Fibroblast of lung (primary cell): Measurements from ENCODE around the gene ABHD5. TPM values are rescaled to one million over a fixed set of nuclear protein-coding genes. Genes with fewer than 3 reads are reported as not detected.

Experiments used
- DNase-seq, 2 donors: peaks; one replicate each; pipeline versions ENCODE4 v3.0.0 to v3.0.0-alpha.2; 2010; ENCODE audit warnings: low read depth in 2 of 2
- H2AFZ ChIP-seq: 2 replicates; pipeline ENCODE4 v1.5.1; 2012; ENCODE audit warnings: low read length, control low read depth, inconsistent platforms
- H3K27ac ChIP-seq: 2 replicates; pipeline ENCODE4 v1.5.1; 2011; ENCODE audit warnings: low read length, control low read depth; ENCODE audit not compliant: insufficient read depth
- H3K27me3 ChIP-seq: 2 replicates; pipeline ENCODE4 v1.5.1; 2011; ENCODE audit warnings: mild to moderate bottlenecking, low read length; ENCODE audit not compliant: control insufficient read depth, insufficient read depth
- H3K36me3 ChIP-seq: 2 replicates; pipeline ENCODE4 v1.5.1; 2011; ENCODE audit warnings: low read length; ENCODE audit not compliant: control insufficient read depth, insufficient read depth
- H3K4me1 ChIP-seq: 2 replicates; pipeline ENCODE4 v1.5.1; 2011; ENCODE audit warnings: low read length; ENCODE audit not compliant: control insufficient read depth, insufficient read depth; ENCODE audit errors: extremely low read depth
- H3K4me2 ChIP-seq: 2 replicates; pipeline ENCODE4 v1.5.1; 2011; ENCODE audit warnings: low read length, control low read depth; ENCODE audit not compliant: insufficient read depth; ENCODE audit errors: extremely low read depth
- H3K4me3 ChIP-seq, 4 experiments: fragments of 200-600 bp in 1 of 4; sonication (generic) in 1 of 4; replicated peaks in 1 of 4; 2 replicates each; pipeline ENCODE4 v1.5.1; 2011 to 2016; ENCODE audit warnings: low read length in 4 of 4, low read depth in 3 of 4, mild to moderate bottlenecking in 3 of 4, control low read depth in 2 of 4, inconsistent platforms in 1 of 4, mixed read lengths in 1 of 4; ENCODE audit not compliant: insufficient read depth in 1 of 4; ENCODE audit errors: control extremely low read depth in 1 of 4
- H3K79me2 ChIP-seq: 2 replicates; pipeline ENCODE4 v1.5.1; 2012; ENCODE audit warnings: mild to moderate bottlenecking, low read length, inconsistent platforms; ENCODE audit not compliant: control insufficient read depth, insufficient read depth
- H3K9ac ChIP-seq: 2 replicates; pipeline ENCODE4 v1.5.1; 2011; ENCODE audit warnings: mild to moderate bottlenecking, low read length, control low read depth; ENCODE audit not compliant: insufficient read depth
- H3K9me3 ChIP-seq: 2 replicates; pipeline ENCODE4 v1.5.1; 2012; ENCODE audit warnings: low read depth, low read length; ENCODE audit not compliant: control insufficient read depth, insufficient read depth
- H4K20me1 ChIP-seq: 2 replicates; pipeline ENCODE4 v1.5.1; 2011; ENCODE audit warnings: low read length; ENCODE audit not compliant: control insufficient read depth, insufficient read depth; ENCODE audit errors: extremely low read depth
- EZH2 ChIP-seq: IDR thresholded peaks from 2 replicates; pipeline ENCODE4 v1.5.1; 2012; ENCODE audit warnings: low read length, control low read depth, mild to moderate bottlenecking; ENCODE audit errors: missing control alignments
- polyA plus RNA-seq, 2 donors: library from polyadenylated mRNA; depleted of rRNA in 1 of 2; stranded (reverse) in 1 of 2; unstranded in 1 of 2; fragments of >200 nt; gene quantifications; 2 replicates each; pipeline ENCODE4 v1.2.1, GENCODE V29; 2011 to 2012; ENCODE audit warnings: missing spikeins in 1 of 2
- total RNA-seq: library from RNA; depleted of rRNA; stranded (reverse); fragments of >200 nt; gene quantifications from 2 replicates; pipeline ENCODE4 v1.2.1, GENCODE V29; 2014
- TF ChIP-seq, protein P1 (sequence below), 2 donors: IDR thresholded peaks in 1 of 2; conservative IDR thresholded peaks in 1 of 2; 1 replicate in 1 of 2; 2 replicates in 1 of 2; pipeline ENCODE4 v1.5.1; 2011 to 2012; ENCODE audit warnings: low read length in 2 of 2, control low read depth in 1 of 2, inconsistent platforms in 1 of 2, low read depth in 1 of 2, mild to moderate bottlenecking in 1 of 2

Gene ABHD5
- total and polyA plus RNA-seq, 2 donors (not counting 1 experiment from before 2014, with no cell fraction given) = 59.8 to 64.7 TPM

DNA sequence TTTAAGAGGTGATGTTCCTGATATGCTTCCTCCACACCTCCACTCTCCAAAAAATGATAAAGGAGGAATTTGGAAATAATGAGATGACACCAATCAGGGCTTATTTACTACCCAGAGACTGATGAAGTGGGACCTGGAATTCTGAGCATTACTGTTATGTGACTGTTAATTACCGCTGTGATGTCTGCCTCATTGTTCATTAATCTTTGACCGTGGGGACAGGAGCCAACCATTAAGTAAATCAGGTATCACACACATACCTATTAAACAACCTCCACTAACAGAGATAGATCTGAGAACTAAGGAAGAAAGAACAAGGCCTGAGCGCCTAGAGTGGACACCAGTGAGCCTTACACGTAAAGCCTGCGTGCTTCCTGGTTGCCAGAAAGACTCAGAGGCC lies 37.7 kb downstream of the ABHD5 start:
- Histone ChIP-seq H3K9ac (no peak overlapping the region), H3K4me1 (peaks cover 5% of the 10 kb centered on the region), H3K27ac (no peak overlapping the region), H3K36me3 (peaks cover 2% of the 10 kb centered on the region), H3K4me3 (no peak overlapping the region), H2AFZ (no peak overlapping the region), H3K9me3 (no peaks in the 10 kb centered on the region), H3K27me3 (no peaks in the 10 kb centered on the region), H3K4me2 (no peak overlapping the region), H4K20me1 (no peaks in the 10 kb centered on the region), H3K79me2 (no peaks in the 10 kb centered on the region)
- DNase-seq = no peak
- TF ChIP-seq, protein P1, sequence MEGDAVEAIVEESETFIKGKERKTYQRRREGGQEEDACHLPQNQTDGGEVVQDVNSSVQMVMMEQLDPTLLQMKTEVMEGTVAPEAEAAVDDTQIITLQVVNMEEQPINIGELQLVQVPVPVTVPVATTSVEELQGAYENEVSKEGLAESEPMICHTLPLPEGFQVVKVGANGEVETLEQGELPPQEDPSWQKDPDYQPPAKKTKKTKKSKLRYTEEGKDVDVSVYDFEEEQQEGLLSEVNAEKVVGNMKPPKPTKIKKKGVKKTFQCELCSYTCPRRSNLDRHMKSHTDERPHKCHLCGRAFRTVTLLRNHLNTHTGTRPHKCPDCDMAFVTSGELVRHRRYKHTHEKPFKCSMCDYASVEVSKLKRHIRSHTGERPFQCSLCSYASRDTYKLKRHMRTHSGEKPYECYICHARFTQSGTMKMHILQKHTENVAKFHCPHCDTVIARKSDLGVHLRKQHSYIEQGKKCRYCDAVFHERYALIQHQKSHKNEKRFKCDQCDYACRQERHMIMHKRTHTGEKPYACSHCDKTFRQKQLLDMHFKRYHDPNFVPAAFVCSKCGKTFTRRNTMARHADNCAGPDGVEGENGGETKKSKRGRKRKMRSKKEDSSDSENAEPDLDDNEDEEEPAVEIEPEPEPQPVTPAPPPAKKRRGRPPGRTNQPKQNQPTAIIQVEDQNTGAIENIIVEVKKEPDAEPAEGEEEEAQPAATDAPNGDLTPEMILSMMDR (conservative IDR thresholded peaks at IDR 0.05 in 1 of 2, IDR thresholded peaks at IDR 0.05 in 1 of 2; ENCODE audit: low read depth in 1 of 2, low read length in 2 of 2) = no peak
- no peak for TF ChIP-seq EZH2

DNA sequence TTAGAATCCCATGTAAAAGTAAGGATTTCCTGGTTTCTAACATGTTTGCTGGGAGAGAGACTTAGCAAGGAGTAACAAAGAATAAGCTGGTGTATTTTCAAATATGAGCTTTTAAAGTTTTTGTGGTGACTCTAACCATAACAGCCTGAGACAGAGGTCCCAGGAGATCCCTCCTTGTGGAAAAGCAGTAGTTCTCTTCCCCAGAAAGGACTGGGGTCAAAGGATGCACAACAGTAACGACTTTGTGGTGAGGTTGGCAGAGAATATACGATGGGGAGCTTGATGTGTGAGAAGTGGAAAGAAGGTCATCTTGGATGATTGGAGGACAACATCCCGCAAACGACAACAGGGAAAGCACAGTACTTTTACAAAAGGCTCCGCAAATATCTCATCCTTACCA lies 38.2 kb downstream of the ABHD5 start:
- H2AFZ ChIP-seq = no peak overlapping the region
- H4K20me1 ChIP-seq = no peaks in the 10 kb centered on the region
- no peak overlapping the region for H3K4me3 ChIP-seq
- no peaks in the 10 kb centered on the region for H3K27me3 ChIP-seq
- no peak for TF ChIP-seq EZH2
- TF ChIP-seq, protein P1 (conservative IDR thresholded peaks at IDR 0.05 in 1 of 2, IDR thresholded peaks at IDR 0.05 in 1 of 2; ENCODE audit: low read depth in 1 of 2, low read length in 2 of 2) = no peak
- H3K9me3 ChIP-seq = no peaks in the 10 kb centered on the region
- H3K4me2 ChIP-seq = no peak overlapping the region
- DNase-seq = no peak
- H3K79me2 ChIP-seq = no peaks in the 10 kb centered on the region
- H3K4me1 ChIP-seq = peaks cover 9% of the 10 kb centered on the region
- no peak overlapping the region for H3K9ac ChIP-seq
- peaks cover 2% of the 10 kb centered on the region for H3K36me3 ChIP-seq
- H3K27ac ChIP-seq = no peak overlapping the region

GRCh38 chr3:43729707-43730414 lies 39.1 kb downstream of the ABHD5 start:
- no peak overlapping the region for H3K27ac ChIP-seq
- no peak overlapping the region for H3K4me2 ChIP-seq
- DNase-seq = no peak
- H3K79me2 ChIP-seq = no peaks in the 10 kb centered on the region
- H3K27me3 ChIP-seq = no peaks in the 10 kb centered on the region
- no peaks in the 10 kb centered on the region for H3K9me3 ChIP-seq
- H3K4me1 ChIP-seq = peaks cover 13% of the 10 kb centered on the region
- no peaks in the 10 kb centered on the region for H4K20me1 ChIP-seq
- TF ChIP-seq EZH2 = no peak
- TF ChIP-seq, protein P1 (conservative IDR thresholded peaks at IDR 0.05 in 1 of 2, IDR thresholded peaks at IDR 0.05 in 1 of 2; ENCODE audit: low read depth in 1 of 2, low read length in 2 of 2) = no peak
- H3K9ac ChIP-seq = no peak overlapping the region
- H3K4me3 ChIP-seq = no peak overlapping the region
- peaks cover 2% of the 10 kb centered on the region for H3K36me3 ChIP-seq
- no peak overlapping the region for H2AFZ ChIP-seq
